Skeletal muscle satellite cell (primary cell): ENCODE data around the gene CFAP58.

ENCODE experiments used
- H3K27me3 ChIP-seq: 2 replicates; pipeline ENCODE4 v1.7.0; 2013; ENCODE audit warnings: low read length; ENCODE audit not compliant: control insufficient read depth, insufficient read depth
- H3K36me3 ChIP-seq: 2 replicates; pipeline ENCODE4 v1.7.0; 2013; ENCODE audit warnings: mild to moderate bottlenecking, control low read depth, low read length; ENCODE audit not compliant: insufficient read depth
- H3K4me1 ChIP-seq: 2 replicates; pipeline ENCODE4 v1.7.0; 2013; ENCODE audit warnings: low read length; ENCODE audit not compliant: control insufficient read depth, insufficient read depth
- H3K4me2 ChIP-seq: 2 replicates; pipeline ENCODE4 v1.7.0; 2013; ENCODE audit warnings: mild to moderate bottlenecking, low read length
- H3K4me3 ChIP-seq: 2 replicates; pipeline ENCODE4 v1.7.0; 2013; ENCODE audit warnings: low read length
- H3K9ac ChIP-seq: 2 replicates; pipeline ENCODE4 v1.7.0; 2013; ENCODE audit warnings: mild to moderate bottlenecking, low read depth, low read length, moderate library complexity
- H3K9me3 ChIP-seq: replicated peaks from 2 replicates; pipeline ENCODE4 v1.7.0; 2013; ENCODE audit warnings: mild to moderate bottlenecking, control low read depth, low read length

CFAP58 gene

DNA sequence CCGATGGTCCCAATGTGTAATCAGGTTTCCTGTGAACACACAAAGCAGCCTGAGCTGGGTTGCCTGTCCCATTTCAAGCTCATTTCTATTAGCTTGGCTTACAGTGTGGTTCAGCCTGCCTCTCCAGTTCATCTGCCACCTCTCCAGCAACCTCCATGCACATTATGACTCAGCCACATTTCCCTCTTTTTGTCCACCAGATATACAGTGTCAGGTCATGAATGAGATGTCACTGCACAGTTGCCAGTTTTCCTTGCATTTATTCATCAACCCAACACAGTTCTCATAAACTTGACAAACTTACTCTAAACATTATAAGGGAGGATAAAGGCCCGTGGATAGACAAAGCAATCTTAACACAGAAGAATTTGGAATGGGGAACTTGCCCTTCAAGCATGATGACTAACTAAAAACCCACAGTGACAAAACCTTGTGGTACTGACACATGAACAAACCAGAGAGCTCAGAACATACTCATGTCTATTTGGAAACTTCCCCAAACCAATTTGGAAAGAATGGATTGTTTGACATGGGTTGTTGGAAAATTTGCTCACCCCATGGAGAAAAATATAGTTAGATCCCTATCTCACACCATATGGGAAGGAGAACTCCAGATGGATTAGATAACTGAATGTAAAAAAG is 2.5 kb upstream of the CFAP58 start:
- no peaks in the 10 kb centered on the region for H3K9me3 ChIP-seq
- H3K4me1 ChIP-seq: peaks cover 21% of the 10 kb centered on the region
- no peak overlapping the region for H3K4me2 ChIP-seq
- H3K4me3 ChIP-seq: peak overlapping the region; percentile 3
- H3K36me3 ChIP-seq: no peaks in the 10 kb centered on the region
- peaks cover 6% of the 10 kb centered on the region for H3K27me3 ChIP-seq
- peak overlapping the region; percentile 3 for H3K9ac ChIP-seq

DNA sequence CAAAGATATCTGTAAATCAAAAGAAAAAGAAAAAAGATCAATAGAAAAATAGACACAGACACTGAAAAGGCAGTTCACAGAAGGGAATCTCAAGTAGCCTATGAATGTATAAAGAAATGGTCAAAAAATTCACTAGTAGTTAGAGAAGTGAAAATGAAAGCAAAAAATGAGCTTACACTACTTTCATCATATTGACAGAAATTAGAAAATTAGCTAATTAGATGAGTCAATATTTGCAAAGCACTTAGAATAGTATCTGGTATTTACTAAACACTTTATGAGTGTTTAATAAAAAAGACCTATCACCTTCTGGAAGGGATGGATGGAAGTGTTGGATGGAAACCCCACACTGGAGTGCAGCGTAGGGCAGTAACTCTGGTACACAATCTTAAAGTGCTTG is 1.7 kb upstream of the CFAP58 start:
- no peaks in the 10 kb centered on the region for H3K9me3 ChIP-seq
- no peak overlapping the region for H3K9ac ChIP-seq
- no peaks in the 10 kb centered on the region for H3K36me3 ChIP-seq
- H3K4me2 ChIP-seq: no peak overlapping the region
- peaks cover 21% of the 10 kb centered on the region for H3K4me1 ChIP-seq
- H3K27me3 ChIP-seq: peaks cover 6% of the 10 kb centered on the region
- H3K4me3 ChIP-seq: no peak overlapping the region

DNA sequence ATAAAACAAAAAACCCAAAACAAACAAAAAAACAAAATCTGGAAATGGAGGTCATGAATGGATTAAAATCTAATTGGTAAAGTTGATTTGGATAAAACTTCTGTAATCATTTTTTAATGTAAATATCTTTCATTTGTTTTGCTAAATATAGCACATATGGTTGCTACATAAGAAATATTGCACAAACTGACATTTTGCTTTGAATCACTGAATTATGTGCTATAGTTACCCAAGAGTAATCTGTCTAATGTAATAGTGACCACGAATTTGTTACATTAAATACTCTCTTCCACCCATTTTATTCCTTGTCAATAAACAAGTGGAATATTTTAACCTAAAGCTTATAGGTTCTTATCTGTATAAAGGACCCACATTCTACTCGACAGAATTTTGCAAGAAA is 6.2 kb downstream of the CFAP58 start:
- H3K4me2 ChIP-seq: no peak overlapping the region
- H3K9me3 ChIP-seq: no peaks in the 10 kb centered on the region

DNA sequence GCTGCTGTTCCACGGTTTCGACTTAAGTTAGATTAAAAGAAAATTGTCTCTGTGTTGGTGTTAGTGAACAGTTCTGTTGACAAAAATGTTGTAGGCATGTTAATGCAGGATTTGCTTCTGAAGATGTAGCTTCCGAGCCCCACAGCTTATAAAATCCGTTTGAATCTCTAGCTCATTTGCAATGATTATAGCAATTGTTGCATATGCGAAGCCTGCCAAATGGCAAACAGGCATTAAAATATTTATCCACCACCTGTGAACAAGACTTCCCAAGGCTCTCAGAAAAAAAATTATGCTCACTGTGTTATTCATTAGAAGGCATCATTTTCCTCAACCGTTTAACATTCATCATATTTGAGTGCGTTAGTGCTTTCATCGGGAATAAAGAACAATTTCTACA is 14.3 kb downstream of the CFAP58 start:
- Histone ChIP-seq H3K36me3 (no peaks in the 10 kb centered on the region), H3K4me3 (no peak overlapping the region), H3K4me1 (no peaks in the 10 kb centered on the region), H3K4me2 (no peak overlapping the region), H3K9me3 (no peaks in the 10 kb centered on the region), H3K9ac (no peak overlapping the region), H3K27me3 (no peaks in the 10 kb centered on the region)

More for the DNA sequence above, 6.2 kb downstream of the CFAP58 start:
- Histone ChIP-seq H3K9ac (no peak overlapping the region), H3K4me1 (no peaks in the 10 kb centered on the region), H3K36me3 (no peaks in the 10 kb centered on the region), H3K4me3 (no peak overlapping the region), H3K27me3 (no peaks in the 10 kb centered on the region)

DNA sequence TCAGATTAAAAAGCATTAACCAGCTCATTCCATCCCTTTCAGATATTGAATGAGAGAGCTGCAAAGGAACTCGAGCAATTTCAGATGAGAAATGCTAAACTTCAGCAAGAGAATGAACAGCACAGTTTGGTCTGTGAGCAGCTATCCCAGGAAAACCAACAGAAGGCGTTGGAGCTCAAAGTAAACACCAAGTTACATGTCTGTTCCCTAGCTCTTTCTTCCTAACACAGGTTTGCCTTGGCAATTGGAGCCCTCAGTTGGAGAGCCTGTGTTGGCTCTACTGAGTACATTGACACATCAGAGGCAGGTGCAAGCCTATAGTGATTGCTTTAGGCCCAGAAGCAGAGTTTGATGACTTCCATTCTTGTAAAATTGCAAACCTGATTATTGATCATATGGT is 14.7 kb downstream of the CFAP58 start:
- no peak overlapping the region for H3K4me2 ChIP-seq
- H3K4me3 ChIP-seq: no peak overlapping the region
- no peak overlapping the region for H3K9ac ChIP-seq
- H3K27me3 ChIP-seq: no peaks in the 10 kb centered on the region
- H3K4me1 ChIP-seq: no peaks in the 10 kb centered on the region
- H3K36me3 ChIP-seq: no peaks in the 10 kb centered on the region
- H3K9me3 ChIP-seq: no peaks in the 10 kb centered on the region

DNA sequence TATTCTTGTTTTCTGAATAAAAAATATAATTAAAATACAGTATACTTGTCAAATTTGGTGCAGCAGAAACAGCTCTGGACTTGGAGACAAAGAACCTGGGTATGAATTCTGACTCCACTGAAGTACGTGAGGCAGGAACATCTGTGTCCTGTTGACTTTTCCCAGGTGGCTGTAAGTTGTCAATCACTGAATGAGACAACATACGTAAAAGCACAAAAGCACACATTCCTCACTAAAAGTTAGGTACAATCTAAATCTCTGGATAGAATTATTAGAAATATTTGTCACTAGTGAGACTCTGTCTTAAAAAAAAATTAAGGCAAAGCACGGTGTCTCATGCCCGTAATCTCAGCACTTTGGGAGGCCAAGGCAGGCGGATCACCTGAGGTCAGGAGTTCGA is 18.1 kb downstream of the CFAP58 start:
- no peaks in the 10 kb centered on the region for H3K4me1 ChIP-seq
- no peaks in the 10 kb centered on the region for H3K36me3 ChIP-seq
- H3K4me2 ChIP-seq: no peak overlapping the region
- no peak overlapping the region for H3K4me3 ChIP-seq
- H3K9ac ChIP-seq: no peak overlapping the region
- H3K9me3 ChIP-seq: no peaks in the 10 kb centered on the region
- no peaks in the 10 kb centered on the region for H3K27me3 ChIP-seq

DNA sequence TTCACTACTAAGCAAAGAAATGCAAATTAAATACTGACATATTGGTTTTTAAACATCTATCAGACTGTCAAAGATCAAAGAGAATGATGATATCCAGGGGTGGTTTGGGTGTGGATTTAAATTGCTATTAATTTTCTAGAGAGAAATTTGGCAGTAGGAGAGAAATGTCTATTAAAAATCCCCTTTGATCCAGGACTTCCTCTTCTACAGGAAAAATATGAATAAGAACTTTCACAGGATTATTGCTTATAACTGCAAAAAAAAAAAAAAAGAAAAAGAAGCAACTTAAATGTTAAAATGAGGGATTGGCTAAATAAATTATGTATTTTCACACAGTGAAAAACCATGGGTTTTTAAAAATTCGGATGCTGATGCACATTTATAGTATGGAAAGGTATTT is 21.0 kb downstream of the CFAP58 start:
- Histone ChIP-seq H3K4me1 (no peaks in the 10 kb centered on the region), H3K4me2 (no peak overlapping the region), H3K4me3 (no peak overlapping the region), H3K36me3 (no peaks in the 10 kb centered on the region), H3K9ac (no peak overlapping the region), H3K9me3 (no peaks in the 10 kb centered on the region), H3K27me3 (peaks cover 2% of the 10 kb centered on the region)

DNA sequence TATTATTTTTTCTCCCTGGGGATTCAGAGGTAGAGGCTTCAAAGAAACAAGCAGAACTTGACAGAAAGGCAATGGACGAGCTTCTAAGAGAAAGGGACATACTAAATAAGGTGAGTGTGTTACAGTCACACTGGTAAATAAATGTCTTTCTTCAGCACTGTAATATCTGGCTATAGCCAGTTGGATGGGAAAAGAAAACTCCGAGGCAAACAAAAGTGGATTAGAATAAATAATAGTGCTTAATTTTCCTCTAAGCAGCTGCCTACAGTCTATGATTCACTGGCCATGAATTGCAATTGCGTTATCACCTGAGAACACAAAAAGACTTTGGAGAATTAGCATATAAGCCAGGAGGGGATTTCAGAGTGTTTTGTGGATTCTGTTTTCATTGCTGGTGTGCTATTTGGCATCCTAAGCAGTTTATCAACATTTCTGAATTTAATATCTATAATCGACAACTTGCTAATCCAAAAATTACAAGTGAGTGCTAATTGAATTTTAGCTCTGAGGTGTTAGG is 23.2 kb downstream of the CFAP58 start:
- H3K9me3 ChIP-seq: no peaks in the 10 kb centered on the region
- no peak overlapping the region for H3K9ac ChIP-seq
- peaks cover 2% of the 10 kb centered on the region for H3K27me3 ChIP-seq
- no peak overlapping the region for H3K4me2 ChIP-seq
- H3K4me1 ChIP-seq: no peaks in the 10 kb centered on the region
- H3K36me3 ChIP-seq: no peaks in the 10 kb centered on the region
- H3K4me3 ChIP-seq: no peak overlapping the region

DNA sequence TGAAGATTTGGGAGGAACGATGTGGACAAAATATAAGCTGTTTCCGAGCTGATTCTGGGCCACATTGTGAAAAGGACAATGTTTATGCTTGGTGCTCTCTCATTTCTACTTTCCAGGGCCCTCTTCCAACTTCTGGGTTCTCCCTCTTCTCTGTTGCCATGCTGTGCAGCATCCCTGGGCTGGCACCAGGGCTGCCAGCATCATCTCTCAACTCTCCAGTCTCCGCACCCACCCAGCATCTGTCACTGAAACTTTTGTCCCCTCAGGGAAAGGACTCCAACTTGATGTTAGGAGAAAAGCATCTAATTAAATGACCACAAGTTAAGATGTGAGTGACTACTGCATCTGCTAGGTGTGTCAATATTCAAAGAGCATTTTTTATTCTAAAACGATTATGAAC is 26.7 kb downstream of the CFAP58 start:
- H3K4me2 ChIP-seq: no peak overlapping the region
- no peaks in the 10 kb centered on the region for H3K36me3 ChIP-seq
- no peak overlapping the region for H3K9ac ChIP-seq
- H3K4me3 ChIP-seq: no peak overlapping the region
- no peaks in the 10 kb centered on the region for H3K9me3 ChIP-seq
- H3K4me1 ChIP-seq: no peaks in the 10 kb centered on the region
- H3K27me3 ChIP-seq: peaks cover 2% of the 10 kb centered on the region

DNA sequence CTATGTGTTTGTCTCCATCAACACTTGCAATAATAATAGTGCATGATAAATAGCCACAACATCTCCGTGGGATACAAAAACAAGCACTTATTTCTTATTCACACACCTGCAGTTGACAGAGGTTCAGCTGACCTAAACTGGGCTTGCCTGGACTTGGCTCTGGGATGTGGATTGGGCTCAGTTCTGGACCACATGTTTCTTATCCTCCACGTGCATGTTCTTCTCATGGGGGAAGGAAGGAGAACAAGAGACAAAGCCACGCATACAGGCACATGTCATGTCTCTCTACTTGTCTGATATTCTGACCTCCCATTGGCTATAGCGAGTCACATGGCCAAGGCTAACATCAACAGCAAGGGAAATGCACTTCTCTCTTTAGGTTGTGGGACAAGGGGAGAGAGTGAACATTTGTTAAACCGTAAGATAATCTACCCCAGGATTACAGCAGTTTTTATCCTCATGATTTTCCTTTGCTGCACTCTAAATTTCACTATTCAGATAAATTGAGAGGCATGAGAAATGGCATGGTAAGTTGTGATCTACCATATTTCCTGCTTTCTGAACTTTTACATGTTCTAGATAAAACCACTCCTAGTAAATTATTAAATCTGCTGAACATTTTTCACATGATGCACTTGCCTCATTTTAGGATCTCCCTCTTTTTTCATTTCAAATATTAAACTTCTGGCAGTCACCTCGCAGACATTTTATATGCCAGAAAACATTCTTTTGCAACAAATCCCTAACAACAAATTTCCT is 33.7 kb downstream of the CFAP58 start:
- Histone ChIP-seq H3K4me2 (no peak overlapping the region), H3K9me3 (no peaks in the 10 kb centered on the region), H3K9ac (no peak overlapping the region), H3K4me1 (no peaks in the 10 kb centered on the region), H3K4me3 (no peak overlapping the region), H3K36me3 (no peaks in the 10 kb centered on the region), H3K27me3 (peaks cover 6% of the 10 kb centered on the region)

DNA sequence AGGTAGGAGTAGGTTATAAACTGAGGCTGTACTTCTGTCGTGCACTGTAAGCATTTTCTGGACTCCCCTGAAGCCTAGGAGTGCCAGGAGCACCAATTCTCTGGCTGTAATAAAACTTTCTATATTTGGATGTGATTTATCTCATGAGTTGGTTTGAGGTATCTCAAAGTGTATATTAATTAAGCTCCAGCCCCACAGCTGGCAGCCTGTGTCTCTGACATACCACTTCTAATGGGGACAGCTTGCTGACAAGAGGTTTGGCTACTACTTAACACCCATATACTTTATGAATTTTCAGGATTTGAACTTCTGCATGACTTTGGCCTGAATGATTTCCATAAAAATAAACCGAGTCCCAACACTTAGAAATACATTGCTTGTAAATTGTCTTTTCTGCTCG is 35.2 kb downstream of the CFAP58 start:
- Histone ChIP-seq H3K9me3 (no peaks in the 10 kb centered on the region), H3K27me3 (peaks cover 6% of the 10 kb centered on the region), H3K9ac (no peak overlapping the region), H3K36me3 (no peaks in the 10 kb centered on the region), H3K4me3 (no peak overlapping the region), H3K4me1 (no peaks in the 10 kb centered on the region), H3K4me2 (no peak overlapping the region)
